ENCODE data around the gene ARL14EPL.
"Not testable (repeated sequence)": the region's sequence is repeated elsewhere in the genome, so short reads cannot be mapped to it uniquely, and the experiment has no call there.

The ARL14EPL gene

DNA sequence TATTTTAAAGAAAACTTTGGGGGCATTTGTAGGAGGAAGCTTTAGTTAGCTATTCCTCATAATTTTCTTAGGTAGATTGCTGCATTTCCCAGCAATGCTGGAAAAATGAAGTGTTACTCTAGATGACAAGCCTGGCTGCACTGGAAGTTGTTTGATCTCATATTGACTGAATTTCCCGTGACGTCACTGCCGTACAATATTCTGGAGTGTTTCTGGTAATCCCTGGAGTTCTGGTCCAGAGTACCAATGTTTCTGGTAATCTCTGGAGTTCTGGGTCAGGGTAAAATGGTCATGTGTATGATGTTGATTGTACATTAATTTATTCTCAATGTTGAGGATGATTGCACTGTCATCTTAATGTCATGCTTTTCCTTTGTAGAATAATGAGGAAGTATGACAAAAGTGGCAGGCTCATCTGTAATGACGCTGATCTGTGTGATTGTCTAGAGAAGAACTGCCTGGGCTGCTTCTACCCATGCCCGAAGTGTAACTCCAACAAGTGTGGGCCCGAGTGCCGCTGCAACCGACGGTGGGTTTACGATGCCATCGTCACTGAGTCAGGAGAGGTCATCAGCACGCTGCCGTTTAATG is 26.2 kb downstream of the ARL14EPL start:
- no peak for DNase-seq

DNA sequence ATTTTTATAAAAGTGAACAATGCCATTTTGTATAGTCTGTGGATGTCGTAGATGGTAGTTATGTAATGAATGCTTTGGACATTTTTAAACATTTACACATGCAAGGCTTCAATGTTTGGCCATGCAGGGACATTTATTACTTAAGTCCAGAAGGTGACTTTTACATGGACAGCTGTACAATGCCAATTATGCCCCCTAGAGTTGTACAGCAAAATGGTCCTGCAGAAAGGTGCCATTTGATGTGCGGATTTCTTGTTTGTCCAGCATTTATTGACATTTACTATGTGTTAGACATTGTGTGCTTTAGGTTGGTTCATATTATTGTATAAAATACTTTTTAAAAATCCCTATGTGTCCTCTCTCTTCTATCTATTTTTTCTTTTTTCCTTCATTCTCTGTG is 30.1 kb downstream of the ARL14EPL start:
- no peak for DNase-seq

DNA sequence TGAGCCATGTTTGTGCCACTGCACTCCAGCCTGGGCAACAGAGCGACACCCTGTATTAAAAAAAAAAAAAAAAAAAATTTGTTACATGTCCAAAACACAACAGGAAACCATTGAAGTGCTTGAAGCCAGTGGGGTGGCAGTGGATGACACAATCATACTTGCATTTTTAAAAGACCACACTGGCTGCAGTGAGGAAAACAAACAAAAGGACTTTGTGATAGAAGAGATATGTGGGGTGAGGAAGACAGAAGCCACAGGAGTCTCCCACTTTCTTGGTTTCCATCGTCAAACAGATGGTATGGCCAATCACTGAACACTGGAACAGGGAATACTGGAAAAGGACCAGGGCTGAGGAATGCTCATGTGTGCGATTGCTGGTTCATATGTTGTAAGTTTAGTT is 31.7 kb downstream of the ARL14EPL start:
- DNase-seq: no peak

DNA sequence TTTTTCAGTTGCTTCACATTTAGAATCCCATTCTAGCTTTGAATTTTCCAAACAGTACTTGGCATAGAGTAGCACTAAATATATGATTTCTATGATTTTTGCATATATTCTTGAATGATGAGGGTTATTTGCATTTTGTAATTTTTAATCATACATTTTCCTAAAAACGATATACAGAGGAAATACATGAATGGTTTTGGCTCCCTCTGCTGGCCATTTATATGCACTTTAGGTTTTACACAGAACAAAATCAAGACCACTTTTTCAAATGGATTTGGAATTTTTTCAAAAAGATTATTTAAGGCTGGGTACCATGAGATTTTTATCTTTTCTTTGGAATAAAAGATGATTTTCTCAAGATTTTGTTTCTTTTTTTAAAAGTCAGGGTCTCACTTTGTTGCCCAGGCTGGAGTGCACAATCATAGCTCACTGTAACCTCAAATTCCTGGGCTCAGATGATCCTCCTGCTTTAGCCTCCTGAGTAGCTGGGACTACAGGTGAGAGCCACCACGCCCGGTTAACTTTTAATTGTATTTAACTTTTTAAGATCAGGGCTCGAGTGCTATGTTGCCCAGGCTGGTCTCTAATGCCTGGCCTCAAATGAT is 35.9 kb downstream of the ARL14EPL start:
- DNase-seq: no peak

DNA sequence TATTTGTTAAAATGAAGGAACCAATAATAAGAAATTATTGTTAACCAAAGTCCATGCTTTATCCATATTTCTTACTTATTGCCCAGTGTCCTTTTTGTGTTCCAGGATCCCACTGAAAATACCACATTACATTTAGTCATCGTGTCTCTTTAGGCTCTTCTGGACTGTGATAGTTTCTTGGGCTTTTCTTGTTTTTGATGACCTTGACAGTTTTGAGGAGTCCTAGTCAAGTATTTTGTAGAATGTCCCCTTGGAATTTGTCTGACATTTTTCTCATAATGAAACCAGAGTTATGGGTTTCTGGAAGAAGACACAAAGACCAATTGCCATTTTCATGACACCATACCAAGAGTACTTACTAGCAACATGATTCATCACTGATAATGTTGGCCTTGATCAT is 38.9 kb downstream of the ARL14EPL start:
- no peak for DNase-seq

DNA sequence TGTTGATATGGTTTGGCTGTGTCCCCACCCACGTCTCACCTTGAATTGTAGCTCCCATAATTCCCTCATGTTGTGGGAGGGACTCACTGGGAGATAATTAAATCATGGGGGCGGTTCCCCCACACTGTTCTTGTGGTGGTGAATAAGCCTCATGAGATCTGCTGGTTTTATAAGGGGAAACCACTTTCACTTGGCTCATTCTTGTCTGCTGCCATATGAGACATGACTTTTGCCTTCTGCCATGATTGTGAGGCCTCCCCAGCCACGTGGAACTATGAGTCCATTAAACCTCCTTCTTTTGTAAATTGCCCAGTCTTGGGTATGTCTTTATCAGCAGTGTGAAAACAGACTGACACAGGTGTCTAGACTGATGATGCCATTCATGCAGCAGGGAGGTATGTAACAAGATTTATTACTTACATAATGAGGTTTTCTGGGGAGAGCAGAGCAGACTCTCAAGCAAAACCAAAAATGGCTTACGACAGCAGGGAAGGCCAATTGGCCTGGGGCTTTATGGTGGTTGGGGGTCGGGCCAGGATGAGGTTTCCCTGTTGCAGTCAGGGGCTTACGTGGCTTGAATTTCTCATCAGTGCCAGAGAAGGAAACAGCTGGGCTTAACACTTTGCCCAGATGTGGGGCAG is 43.0 kb downstream of the ARL14EPL start:
- no peak for DNase-seq

DNA sequence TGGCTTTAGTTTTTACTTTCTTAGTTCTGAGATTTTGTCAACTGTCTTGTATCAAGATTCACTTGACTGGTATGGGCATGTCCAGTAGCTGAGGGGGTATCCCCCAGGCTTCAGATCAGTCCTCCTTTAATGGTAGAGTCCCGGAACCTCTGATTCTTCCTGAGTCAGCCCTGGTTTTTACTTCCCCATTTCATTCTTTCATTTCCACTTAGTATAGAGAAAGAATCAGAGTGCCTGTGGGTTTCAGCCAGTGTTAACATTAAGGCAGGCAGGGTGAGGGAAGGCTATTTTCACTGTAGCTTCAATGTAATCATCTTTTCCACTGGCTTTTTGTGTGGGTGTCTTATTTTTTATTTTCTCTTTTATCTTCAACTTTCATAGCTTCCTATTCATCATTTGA is 44.2 kb downstream of the ARL14EPL start:
- DNase-seq: no peak

DNA sequence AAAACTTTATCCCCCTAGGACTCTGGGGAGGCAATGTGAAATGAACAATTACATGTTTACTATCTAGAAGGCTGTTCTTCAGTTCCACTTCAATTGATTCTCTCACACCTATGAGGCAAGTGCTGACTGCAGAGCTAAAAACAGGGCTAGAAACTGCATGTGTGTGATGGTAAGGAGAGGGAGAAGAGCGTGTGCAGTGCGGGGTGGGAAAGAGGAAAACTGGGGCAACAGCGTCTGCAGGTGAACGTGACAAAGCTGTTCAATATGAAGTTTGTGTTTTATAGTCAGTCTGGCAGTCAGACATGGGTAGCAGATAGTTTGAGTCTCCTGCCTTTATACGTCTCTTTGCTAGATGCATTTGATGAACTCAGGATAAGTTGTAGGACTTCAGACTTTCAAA is 45.9 kb downstream of the ARL14EPL start:
- DNase-seq: no peak

DNA sequence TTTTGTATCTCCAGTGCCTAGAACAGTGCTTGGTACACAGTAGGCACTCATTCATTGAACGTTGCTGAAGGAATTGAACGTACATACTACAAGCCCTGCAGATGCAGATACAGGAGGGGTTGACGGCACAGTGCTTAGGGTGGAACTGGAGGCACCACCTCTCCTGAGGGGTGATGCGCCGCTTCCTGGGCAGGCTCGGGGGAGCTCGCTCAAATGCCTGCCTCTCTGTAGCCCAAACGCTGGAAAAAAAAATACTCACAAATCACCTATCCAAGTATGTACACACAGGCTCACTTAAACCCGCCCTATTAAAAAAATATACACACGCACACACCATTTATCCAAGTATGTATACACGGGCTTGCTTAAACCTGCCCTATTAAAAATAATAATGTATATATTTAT is 52.0 kb downstream of the ARL14EPL start:
- DNase-seq: peak; percentile 27

DNA sequence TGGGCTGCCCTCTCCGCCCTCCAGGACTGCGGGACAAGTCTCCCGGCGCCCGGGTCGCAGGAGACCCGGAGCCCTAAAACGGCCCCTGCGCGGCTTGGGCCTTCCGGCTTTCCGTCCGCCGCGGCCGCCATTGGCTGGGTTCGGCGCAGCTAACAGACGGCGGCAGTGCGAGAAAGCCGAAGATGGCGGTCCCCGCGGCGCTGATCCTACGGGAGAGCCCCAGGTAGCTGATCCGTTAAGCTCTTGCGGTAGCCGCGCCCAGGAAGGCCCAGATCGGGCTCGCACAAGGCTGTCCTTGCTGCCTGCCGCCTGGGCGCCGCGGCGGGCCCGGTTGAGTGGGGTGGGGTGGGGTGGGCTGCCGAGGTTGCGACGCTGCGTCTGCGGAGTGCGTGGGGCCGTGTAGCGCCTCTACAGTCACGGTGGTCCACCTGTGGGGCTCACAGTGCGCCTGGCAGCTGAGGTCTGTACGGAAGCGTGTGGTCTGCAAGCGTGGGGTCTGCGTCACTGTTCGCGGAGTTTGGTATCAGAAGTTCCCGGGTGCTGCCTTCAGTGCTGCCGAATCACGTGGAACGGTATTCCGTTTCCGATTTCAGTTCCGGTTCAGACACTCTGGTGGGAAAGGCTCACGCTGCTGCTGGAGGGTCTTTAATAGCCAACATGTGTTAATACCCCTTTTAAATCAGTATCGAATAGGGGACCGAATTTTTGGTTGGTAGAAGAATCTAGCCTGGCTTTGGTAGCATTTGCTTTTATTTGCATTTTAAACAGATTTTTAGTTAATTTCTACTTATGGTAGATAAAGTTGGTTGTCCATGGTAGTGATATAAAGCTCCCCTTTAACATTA is 52.8 kb downstream of the ARL14EPL start, which contains the start of gene COMMD10:
TSS of gene COMMD10 (plus strand) at position 155 of the 845 bp plus-strand sequence.
- DNase-seq: peak; percentile 84

DNA sequence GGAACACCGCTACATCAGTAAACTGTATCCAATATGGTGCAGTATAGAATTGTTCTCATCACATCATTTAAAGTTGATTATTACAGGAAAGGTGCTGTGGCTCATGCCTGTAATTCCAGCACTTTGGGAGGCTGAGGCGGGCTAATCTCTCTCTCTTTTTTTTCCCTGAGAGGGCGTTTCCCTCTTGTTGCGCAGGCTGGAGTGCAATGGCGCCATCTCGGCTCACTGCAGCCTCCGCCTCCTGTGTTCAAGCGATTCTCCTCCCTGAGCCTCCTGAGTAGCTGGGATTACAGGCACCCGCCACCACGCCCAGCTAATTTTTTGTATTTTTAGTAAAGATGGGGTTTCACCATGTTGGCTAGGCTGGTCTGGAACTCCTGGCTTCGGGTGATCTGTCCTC is 54.0 kb downstream of the ARL14EPL start:
- not testable (repeated sequence) for DNase-seq

DNA sequence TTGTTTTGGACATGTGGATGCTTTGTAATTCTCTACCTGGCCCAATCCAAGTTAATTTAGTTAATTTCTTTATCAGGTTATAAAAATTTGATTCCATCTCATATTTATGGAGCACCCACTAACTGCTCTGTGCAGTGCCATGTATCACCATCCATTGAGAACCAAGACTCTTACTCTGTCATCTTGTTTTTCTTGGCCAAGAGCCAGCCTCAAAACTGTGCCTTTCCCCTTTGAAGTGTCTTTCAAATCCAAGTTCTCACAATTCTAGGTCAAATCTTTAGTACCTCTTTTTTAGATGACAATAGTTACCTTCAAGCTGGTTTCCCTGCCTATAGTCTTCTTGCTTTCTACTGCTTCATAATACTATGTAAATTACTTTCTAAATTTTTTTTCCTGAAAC is 55.8 kb downstream of the ARL14EPL start:
- no peak for DNase-seq

DNA sequence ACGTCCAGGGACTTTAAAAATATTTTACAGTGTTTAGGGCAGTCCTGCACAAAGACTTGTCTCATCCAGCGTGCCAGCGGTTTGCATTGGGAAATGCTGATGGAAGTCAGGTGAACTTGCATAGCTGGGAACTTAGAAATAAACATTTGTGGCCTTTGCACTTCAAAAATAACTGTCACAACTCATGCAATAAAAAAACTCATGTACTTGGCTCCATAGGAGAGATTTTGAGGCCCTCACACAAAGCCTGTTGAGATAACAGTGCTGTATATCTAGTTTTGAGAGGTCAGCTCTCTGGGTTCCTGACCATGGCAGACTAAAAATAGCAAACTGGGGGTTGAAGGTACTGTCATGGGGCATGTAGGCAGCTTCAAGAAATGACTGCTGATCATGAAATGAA is 58.0 kb downstream of the ARL14EPL start:
- no peak for DNase-seq

DNA sequence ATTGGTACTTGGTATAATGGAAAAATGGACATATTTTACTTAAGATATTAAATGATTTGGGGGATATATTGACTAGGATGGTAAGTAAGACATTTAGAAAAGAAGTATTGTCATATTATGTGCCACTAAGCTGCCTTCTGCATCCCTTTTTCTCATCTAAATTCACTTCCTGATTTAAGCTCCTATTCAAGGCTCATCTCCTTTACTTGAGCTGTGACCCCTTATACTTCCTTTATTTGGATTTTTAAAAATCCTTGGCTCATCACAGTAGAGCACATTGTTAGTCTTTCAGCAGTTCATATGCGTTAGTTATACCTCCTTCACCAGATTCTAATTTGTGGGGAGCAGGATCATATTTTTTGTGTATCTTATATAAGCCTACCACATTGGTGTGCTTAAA is 59.1 kb downstream of the ARL14EPL start:
- DNase-seq: no peak

DNA sequence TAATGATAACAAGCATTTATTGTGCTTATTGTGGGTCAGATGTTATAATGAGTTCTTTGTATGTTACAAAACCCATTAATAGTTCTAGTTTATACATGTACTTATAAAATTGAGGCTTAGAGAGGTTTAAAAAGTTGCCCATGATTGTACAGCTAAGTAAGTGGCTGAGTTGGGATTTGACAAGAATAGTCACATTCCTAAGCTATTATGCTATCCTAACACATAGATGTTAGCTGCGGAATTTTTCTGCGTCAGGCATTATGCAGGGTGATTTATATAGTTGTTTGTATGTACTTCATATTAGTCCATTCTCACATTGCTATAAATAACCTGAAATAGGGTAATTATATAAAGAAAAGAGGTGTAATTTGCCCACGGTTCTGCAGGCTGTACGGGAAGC is 65.0 kb downstream of the ARL14EPL start:
- no peak for DNase-seq

DNA sequence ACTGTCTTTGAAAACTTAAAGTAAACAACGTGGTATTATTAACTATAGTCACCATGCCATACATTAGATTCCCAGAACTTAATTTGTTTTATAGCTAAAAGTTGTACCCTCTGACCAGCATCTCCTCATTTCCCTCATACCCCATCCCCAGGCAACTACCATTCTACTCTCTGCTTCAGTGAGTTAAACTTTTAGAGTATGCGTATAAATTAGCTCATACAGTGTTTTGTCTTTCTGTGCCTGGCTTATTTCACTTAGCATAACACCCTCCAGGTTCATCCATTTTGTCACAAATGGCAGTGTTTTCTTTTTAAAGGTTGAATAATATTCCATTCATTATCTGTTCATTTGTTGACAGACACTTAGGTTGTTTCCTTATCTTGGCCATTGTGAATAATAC is 66.7 kb downstream of the ARL14EPL start:
- DNase-seq: no peak

DNA sequence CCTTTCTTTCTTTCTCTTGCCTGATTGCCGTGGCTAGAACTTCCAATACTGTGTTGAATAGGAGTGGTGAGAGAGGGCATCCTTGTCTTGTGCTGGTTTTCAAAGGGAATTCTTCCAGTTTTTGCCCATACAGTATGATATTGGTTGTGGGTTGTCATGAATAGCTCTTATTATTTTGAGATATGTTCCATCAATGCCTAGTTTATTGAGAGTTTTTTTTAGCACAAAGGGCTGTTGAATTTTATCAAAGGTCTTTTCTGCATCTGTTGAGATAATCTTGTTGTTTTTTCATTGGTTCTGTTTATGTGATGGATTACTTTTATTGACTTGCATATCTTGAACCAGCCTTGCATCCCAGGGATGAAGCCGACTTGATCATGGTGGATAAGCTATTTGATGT is 72.7 kb downstream of the ARL14EPL start:
- DNase-seq: not testable (repeated sequence)

Measured in activated CD8-positive, alpha-beta memory T cell treated with anti-CD3 and anti-CD28 coated beads, Interleukin-2, amount 50 U/mL, for 4 hours (primary cell).